Measurements from ENCODE around the gene CEP112. TPM values are rescaled to one million over a fixed set of nuclear protein-coding genes. Genes with fewer than 3 reads are reported as not detected.

The CEP112 gene
- total RNA-seq, 4 donors from 2014 or later, result 14.6 to 21.2 (median 20.2) TPM

DNA sequence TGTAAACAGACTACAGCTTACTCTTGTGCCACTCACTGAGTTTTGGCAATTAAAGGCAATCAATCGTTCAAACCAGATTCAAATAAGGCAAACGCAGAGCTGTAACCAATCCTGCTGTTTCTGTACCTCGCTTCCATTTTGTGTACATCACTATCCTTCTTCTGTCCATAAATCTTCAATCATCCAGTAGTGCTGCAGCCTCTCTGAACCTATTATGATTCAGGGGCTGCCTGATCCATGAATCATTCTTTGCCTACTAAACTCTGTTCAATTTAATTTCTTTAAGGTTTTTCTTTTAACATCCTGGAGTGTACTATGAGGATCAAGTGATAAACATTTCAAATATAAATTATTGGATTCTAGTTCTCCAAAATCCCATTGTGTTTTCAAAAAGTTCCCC is 93.9 kb downstream of the CEP112 start:
- 91 to 95% methylated on average over 3 of the region's 3 CpGs for WGBS, 2 donors

DNA sequence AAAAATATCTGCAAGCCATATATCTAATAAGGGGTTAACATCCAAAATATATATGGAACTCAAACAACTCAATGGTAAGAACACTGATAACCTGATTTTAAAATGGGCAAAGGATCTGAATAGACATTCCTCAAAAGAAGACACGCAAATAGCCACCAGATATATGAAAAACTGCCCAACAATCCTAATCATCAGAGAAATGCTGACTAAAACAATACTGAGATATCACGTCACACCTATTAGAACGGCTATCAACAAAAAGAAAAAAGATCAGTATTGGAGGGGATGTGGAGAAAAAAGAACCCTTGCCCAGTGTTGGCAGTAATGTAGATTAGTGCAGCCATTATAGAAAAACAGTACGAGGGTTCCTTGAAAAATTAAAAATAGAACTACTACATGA is 97.2 kb downstream of the CEP112 start:
- intact Hi-C loops (cut with DNase I), result no loop called here
- H3K4me3 ChIP-seq (replicated peaks in 1 of 3), result no peak overlapping the region
- H3K27ac ChIP-seq, result no peak overlapping the region
- H3K27me3 ChIP-seq, result no peaks in the 10 kb centered on the region
- H3K4me1 ChIP-seq, result no peaks in the 10 kb centered on the region
- WGBS, 2 donors, result 96 to 97% methylated on average over 4 of the region's 4 CpGs
- TF ChIP-seq POLR2A (IDR thresholded peaks at IDR 0.05), result no peak
- TF ChIP-seq, protein P1, sequence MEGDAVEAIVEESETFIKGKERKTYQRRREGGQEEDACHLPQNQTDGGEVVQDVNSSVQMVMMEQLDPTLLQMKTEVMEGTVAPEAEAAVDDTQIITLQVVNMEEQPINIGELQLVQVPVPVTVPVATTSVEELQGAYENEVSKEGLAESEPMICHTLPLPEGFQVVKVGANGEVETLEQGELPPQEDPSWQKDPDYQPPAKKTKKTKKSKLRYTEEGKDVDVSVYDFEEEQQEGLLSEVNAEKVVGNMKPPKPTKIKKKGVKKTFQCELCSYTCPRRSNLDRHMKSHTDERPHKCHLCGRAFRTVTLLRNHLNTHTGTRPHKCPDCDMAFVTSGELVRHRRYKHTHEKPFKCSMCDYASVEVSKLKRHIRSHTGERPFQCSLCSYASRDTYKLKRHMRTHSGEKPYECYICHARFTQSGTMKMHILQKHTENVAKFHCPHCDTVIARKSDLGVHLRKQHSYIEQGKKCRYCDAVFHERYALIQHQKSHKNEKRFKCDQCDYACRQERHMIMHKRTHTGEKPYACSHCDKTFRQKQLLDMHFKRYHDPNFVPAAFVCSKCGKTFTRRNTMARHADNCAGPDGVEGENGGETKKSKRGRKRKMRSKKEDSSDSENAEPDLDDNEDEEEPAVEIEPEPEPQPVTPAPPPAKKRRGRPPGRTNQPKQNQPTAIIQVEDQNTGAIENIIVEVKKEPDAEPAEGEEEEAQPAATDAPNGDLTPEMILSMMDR (IDR thresholded peaks at IDR 0.05), result no peak
- H3K36me3 ChIP-seq, result no peaks in the 10 kb centered on the region
- no peaks in the 10 kb centered on the region for H3K9me3 ChIP-seq
- no peak for DNase-seq

More for the DNA sequence above, 93.9 kb downstream of the CEP112 start:
- no peak overlapping the region for H3K27ac ChIP-seq
- no peaks in the 10 kb centered on the region for H3K27me3 ChIP-seq
- no peaks in the 10 kb centered on the region for H3K4me1 ChIP-seq
- no peak for DNase-seq
- H3K36me3 ChIP-seq, result no peaks in the 10 kb centered on the region
- no peak overlapping the region for H3K4me3 ChIP-seq (replicated peaks in 1 of 3)
- intact Hi-C loops (cut with DNase I), result no loop called here
- TF ChIP-seq, protein P1 (IDR thresholded peaks at IDR 0.05), result no peak
- no peak for TF ChIP-seq POLR2A (IDR thresholded peaks at IDR 0.05)
- no peaks in the 10 kb centered on the region for H3K9me3 ChIP-seq

DNA sequence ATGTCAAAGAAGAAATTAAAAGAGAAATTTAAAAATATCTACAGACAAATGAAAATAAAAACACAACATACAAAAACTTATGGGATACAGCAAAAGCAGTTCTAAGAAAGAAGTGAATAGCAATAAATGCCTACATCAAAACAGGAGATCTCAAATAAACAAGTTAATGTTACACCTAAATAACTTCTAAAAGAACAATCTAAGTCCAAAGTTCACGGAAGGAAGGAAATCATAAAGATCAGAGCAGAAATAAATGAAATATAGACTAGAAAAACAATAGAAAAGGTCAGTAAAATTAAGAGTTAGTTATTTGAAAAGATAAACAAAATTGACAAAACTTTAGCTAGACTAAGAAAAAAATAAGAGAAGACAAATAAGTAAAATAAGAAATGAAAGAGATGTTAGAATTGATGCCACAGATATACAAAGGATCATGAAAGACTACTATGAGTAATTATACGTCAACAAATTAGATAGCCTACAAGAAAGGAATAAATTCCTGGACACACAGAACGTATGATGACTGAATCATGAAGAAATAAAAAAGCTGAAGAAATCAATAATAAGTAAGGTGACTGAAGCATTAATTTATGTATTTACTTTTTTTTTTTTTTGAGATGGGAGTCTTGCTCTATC is 100.4 kb downstream of the CEP112 start:
- Histone ChIP-seq H3K4me1 (no peaks in the 10 kb centered on the region), H3K27me3 (no peaks in the 10 kb centered on the region), H3K9me3 (no peaks in the 10 kb centered on the region), H3K4me3 (replicated peaks in 1 of 3) (no peak overlapping the region), H3K27ac (no peak overlapping the region), H3K36me3 (no peaks in the 10 kb centered on the region)
- no peak for DNase-seq
- intact Hi-C loops (cut with DNase I), result no loop called here
- 94% methylated on average over 3 of the region's 3 CpGs for WGBS, 2 donors
- TF ChIP-seq POLR2A (IDR thresholded peaks at IDR 0.05), result no peak
- TF ChIP-seq, protein P1 (IDR thresholded peaks at IDR 0.05), result no peak

DNA sequence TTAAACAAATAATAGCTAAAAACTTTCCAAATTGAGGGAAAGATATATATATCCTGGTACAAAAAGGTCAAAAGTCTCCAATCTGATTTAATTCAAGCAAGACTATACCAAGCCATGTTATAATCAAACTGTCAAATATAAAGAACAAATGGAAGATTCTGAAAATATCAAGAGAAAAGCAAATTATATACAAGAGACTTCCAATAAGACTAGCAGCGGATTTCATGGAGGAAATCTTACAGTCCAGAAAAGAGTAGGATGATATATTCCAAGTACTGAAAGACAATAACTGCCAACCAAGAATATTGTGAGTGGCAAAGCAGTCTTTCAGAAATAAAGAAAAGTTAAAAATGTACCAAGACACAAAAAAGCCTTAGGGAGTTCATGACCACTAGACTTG is 102.2 kb downstream of the CEP112 start:
- H3K27me3 ChIP-seq, result no peaks in the 10 kb centered on the region
- H3K4me3 ChIP-seq (replicated peaks in 1 of 3), result no peak overlapping the region
- H3K4me1 ChIP-seq, result no peaks in the 10 kb centered on the region
- TF ChIP-seq, protein P1 (IDR thresholded peaks at IDR 0.05), result no peak
- intact Hi-C loops (cut with DNase I), result no loop called here
- H3K36me3 ChIP-seq, result no peaks in the 10 kb centered on the region
- WGBS, 2 donors, result 96 to 98% methylated on average over 1 of the region's 1 CpG
- H3K27ac ChIP-seq, result no peak overlapping the region
- no peaks in the 10 kb centered on the region for H3K9me3 ChIP-seq
- no peak for DNase-seq

DNA sequence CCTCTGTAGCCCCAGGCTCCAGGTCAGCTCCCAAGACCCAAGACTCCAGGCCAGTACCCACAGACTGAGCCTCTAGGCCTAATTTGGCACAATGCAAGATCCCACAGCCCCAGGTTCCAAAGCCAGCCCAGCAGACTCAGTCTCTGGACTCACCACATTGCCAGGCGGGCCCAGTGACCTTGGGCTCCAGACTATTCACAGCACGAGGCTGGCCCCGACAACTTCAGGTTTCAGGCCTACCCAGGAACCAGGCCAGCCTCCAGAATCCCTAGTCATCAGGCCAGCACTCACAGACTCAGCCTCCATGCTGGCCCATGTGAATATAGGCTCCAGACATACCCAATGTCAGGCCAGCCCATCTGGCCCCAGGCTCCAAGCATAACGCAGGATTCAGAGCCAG is 103.8 kb downstream of the CEP112 start:
- Histone ChIP-seq H3K27me3 (no peaks in the 10 kb centered on the region), H3K9me3 (no peaks in the 10 kb centered on the region), H3K4me3 (replicated peaks in 1 of 3) (no peak overlapping the region), H3K27ac (no peak overlapping the region), H3K4me1 (no peaks in the 10 kb centered on the region), H3K36me3 (no peaks in the 10 kb centered on the region)
- intact Hi-C loops (cut with DNase I), result no loop called here
- TF ChIP-seq POLR2A (IDR thresholded peaks at IDR 0.05), result no peak
- TF ChIP-seq, protein P1 (IDR thresholded peaks at IDR 0.05), result no peak
- DNase-seq, result no peak
- 97 to 100% methylated on average over 3 to 4 of the region's 4 CpGs for WGBS, 2 donors
